ENCODE measurements around the gene RBM28.

GRCh38 chr7:128379900-128380479, 36.3 kb upstream of the RBM28 start:
- TF ChIP-seq POLR2A (IDR thresholded peaks at IDR 0.05) (no peak), CTCF (IDR thresholded peaks at IDR 0.05 in 8 of 11, conservative IDR thresholded peaks at IDR 0.05 in 3 of 11) (no peak), POLR2AphosphoS5 (IDR thresholded peaks at IDR 0.05) (no peak)
